Thymus (tissue), 11 donors: ENCODE data around the gene ARCN1. TPM values are rescaled to one million over a fixed set of nuclear protein-coding genes. Genes with fewer than 3 reads are reported as not detected.

Experiments used
- DNase-seq, 9 donors: peaks; one replicate each; pipeline ENCODE4 v3.0.0-alpha.2; 2013; ENCODE audit warnings: low spot score in 9 of 9, low read depth in 6 of 9, missing footprints in 1 of 9
- H3K27ac ChIP-seq, 2 donors: one replicate each; pipeline ENCODE4 v1.5.1; 2013; ENCODE audit warnings: control low read depth in 1 of 2, low read depth in 1 of 2, low read length in 1 of 2, mild to moderate bottlenecking in 1 of 2, moderate library complexity in 1 of 2
- H3K27me3 ChIP-seq, 2 donors: one replicate each; pipeline ENCODE4 v1.5.1; 2013; ENCODE audit warnings: low read length in 1 of 2; ENCODE audit not compliant: control insufficient read depth in 2 of 2, insufficient read depth in 1 of 2
- H3K36me3 ChIP-seq, 2 donors: one replicate each; pipeline ENCODE4 v1.5.1; 2013; ENCODE audit warnings: low read length in 1 of 2, mild to moderate bottlenecking in 1 of 2, moderate library complexity in 1 of 2; ENCODE audit not compliant: control insufficient read depth in 2 of 2, insufficient read depth in 2 of 2
- H3K4me1 ChIP-seq, 2 donors: one replicate each; pipeline ENCODE4 v1.5.1; 2013; ENCODE audit warnings: low read length in 2 of 2; ENCODE audit not compliant: control insufficient read depth in 2 of 2, insufficient read depth in 2 of 2
- H3K4me3 ChIP-seq, 2 donors: one replicate each; pipeline ENCODE4 v1.5.1; 2013; ENCODE audit warnings: low read length in 2 of 2, control low read depth in 1 of 2, mild to moderate bottlenecking in 1 of 2
- H3K9me3 ChIP-seq, 2 donors: one replicate each; pipeline ENCODE4 v1.5.1; 2013; ENCODE audit warnings: low read length in 1 of 2, mild to moderate bottlenecking in 1 of 2; ENCODE audit not compliant: control insufficient read depth in 2 of 2, insufficient read depth in 1 of 2
- WGBS: extraction: QIAGEN DNeasy Blood & Tissue Kit; methylation state at CpG from one replicate; pipeline ENCODE4 v1.1.7; 2013; 5-methylcytosine and 5-hydroxymethylcytosine counted together
- polyA plus RNA-seq: library from polyadenylated mRNA; stranded (reverse); fragments of 200-250 nt; gene quantifications from one replicate; pipeline ENCODE4 v1.2.3, GENCODE V29; 2013
- total RNA-seq: library from RNA; stranded (reverse); fragments of 120-200 nt; gene quantifications from one replicate; pipeline ENCODE4 v1.2.4, GENCODE V29; 2013
- donor health status: healthy.

ARCN1 gene
- total and polyA plus RNA-seq, 2 donors, result 61.4 to 75.9 TPM

- DNase-seq, result no peak
- no peak overlapping the region for H3K27ac ChIP-seq
- WGBS, result 86% methylated on average over 11 of the region's 11 CpGs
- peaks cover 0 to 3% of the 10 kb centered on the region in 2 donors for H3K36me3 ChIP-seq
- no peaks in the 10 kb centered on the region for H3K9me3 ChIP-seq
- peaks cover 2 to 19% of the 10 kb centered on the region in 2 donors for H3K4me1 ChIP-seq
- H3K27me3 ChIP-seq, result no peaks in the 10 kb centered on the region
- no peak overlapping the region for H3K4me3 ChIP-seq
Observed at GRCh38 chr11:118643142-118643994, 71.2 kb downstream of the ARCN1 start.

- Histone ChIP-seq H3K9me3 (no peaks in the 10 kb centered on the region), H3K4me3 (no peak overlapping the region), H3K36me3 (peaks cover 0 to 3% of the 10 kb centered on the region in 2 donors), H3K27ac (no peak overlapping the region), H3K27me3 (no peaks in the 10 kb centered on the region), H3K4me1 (peaks cover 2 to 19% of the 10 kb centered on the region in 2 donors)
- no peak for DNase-seq
- WGBS, result 98% methylated on average over 7 of the region's 7 CpGs
Observed at GRCh38 chr11:118643995-118644345, 71.8 kb downstream of the ARCN1 start.

- H3K9me3 ChIP-seq, result no peaks in the 10 kb centered on the region
- DNase-seq, result no peak
- peaks cover 2 to 19% of the 10 kb centered on the region in 2 donors for H3K4me1 ChIP-seq
- no peaks in the 10 kb centered on the region for H3K27me3 ChIP-seq
- no peak overlapping the region for H3K27ac ChIP-seq
- H3K4me3 ChIP-seq, result no peak overlapping the region
- H3K36me3 ChIP-seq, result peaks cover 0 to 3% of the 10 kb centered on the region in 2 donors
- WGBS, result 99% methylated on average over 10 of the region's 10 CpGs
Observed at GRCh38 chr11:118644496-118644895, 72.3 kb downstream of the ARCN1 start.

GRCh38 chr11:118645066-118645715 is 73.0 kb downstream of the ARCN1 start:
- 98% methylated on average over 24 of the region's 24 CpGs for WGBS
- Histone ChIP-seq H3K27me3 (no peaks in the 10 kb centered on the region), H3K4me3 (no peak overlapping the region), H3K9me3 (no peaks in the 10 kb centered on the region), H3K36me3 (no peaks in the 10 kb centered on the region), H3K27ac (no peak overlapping the region), H3K4me1 (peaks cover 2 to 19% of the 10 kb centered on the region in 2 donors)
- no peak for DNase-seq

DNA sequence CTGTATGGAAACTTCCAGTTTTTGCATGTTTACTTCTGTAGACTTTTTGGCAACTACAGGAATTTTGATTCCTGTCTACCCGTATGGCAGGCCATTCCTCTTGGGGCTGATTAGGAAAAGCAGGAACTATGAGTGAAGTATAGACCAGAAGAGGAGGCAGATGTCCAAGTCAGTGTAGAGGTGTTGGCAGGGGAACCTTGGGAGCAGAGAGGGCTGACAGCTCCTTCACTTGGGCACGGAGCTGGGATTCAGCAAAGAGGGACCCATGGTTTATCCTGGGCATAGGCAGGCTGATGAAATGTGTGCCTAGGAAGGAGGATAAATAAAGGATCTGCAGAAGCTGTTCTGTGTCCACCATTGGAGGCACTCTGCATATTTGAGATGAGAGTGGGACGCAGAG is 74.2 kb downstream of the ARCN1 start:
- no peak overlapping the region for H3K4me3 ChIP-seq
- no peaks in the 10 kb centered on the region for H3K27me3 ChIP-seq
- WGBS, result 96% methylated on average over 3 of the region's 3 CpGs
- no peak for DNase-seq
- H3K36me3 ChIP-seq, result no peaks in the 10 kb centered on the region
- H3K4me1 ChIP-seq, result peaks cover 2 to 19% of the 10 kb centered on the region in 2 donors
- H3K9me3 ChIP-seq, result no peaks in the 10 kb centered on the region
- no peak overlapping the region for H3K27ac ChIP-seq

- no peak overlapping the region for H3K27ac ChIP-seq
- WGBS, result 89% methylated on average over 5 of the region's 5 CpGs
- no peaks in the 10 kb centered on the region for H3K9me3 ChIP-seq
- H3K36me3 ChIP-seq, result no peaks in the 10 kb centered on the region
- no peak overlapping the region for H3K4me3 ChIP-seq
- no peak for DNase-seq
- no peaks in the 10 kb centered on the region for H3K27me3 ChIP-seq
- H3K4me1 ChIP-seq, result peaks cover 12 to 13% of the 10 kb centered on the region in 2 donors
Observed at GRCh38 chr11:118648291-118648690, 76.1 kb downstream of the ARCN1 start.

GRCh38 chr11:118649941-118650340 is 77.7 kb downstream of the ARCN1 start:
- no peak for DNase-seq
- Histone ChIP-seq H3K9me3 (no peaks in the 10 kb centered on the region), H3K4me3 (no peak overlapping the region), H3K27me3 (no peaks in the 10 kb centered on the region), H3K4me1 (peaks cover 13 to 14% of the 10 kb centered on the region in 2 donors), H3K36me3 (no peaks in the 10 kb centered on the region), H3K27ac (no peak overlapping the region)
- 98% methylated on average over 10 of the region's 10 CpGs for WGBS

- Histone ChIP-seq H3K27me3 (no peaks in the 10 kb centered on the region), H3K36me3 (no peaks in the 10 kb centered on the region), H3K9me3 (no peaks in the 10 kb centered on the region), H3K27ac (no peak overlapping the region), H3K4me3 (no peak overlapping the region), H3K4me1 (peaks cover 13 to 14% of the 10 kb centered on the region in 2 donors)
- DNase-seq, result no peak
- WGBS, result 97% methylated on average over 8 of the region's 8 CpGs
Observed at GRCh38 chr11:118650366-118650765, 78.2 kb downstream of the ARCN1 start.

DNA sequence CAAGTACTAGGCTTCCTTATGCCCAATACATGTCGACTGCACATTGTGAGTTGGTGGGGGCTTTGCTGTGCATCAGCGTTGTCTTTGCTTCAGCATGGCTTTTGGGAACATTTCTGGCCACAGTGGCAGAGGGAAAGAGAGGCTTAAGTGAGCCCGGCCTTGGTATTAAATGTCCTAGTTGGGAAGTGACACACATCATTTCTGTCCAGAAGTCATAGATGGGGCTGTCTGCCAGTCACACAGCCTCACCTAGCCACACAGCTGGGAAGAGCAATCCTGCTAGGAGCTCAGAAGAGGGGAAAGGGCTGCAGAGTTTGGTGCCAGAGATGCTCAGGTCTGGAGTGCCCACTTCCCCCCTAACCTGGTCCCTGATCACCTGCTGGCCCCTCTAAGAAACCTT is 79.6 kb downstream of the ARCN1 start:
- H3K27me3 ChIP-seq, result no peaks in the 10 kb centered on the region

More for the DNA sequence above, 79.6 kb downstream of the ARCN1 start:
- Histone ChIP-seq H3K4me3 (no peak overlapping the region), H3K36me3 (no peaks in the 10 kb centered on the region), H3K4me1 (peaks cover 13 to 14% of the 10 kb centered on the region in 2 donors), H3K27ac (no peak overlapping the region), H3K9me3 (no peaks in the 10 kb centered on the region)
- WGBS, result 97% methylated on average over 3 of the region's 3 CpGs
- no peak for DNase-seq
